Measurements from ENCODE around the gene FBXL3.
"Not testable (repeated sequence)": the region's sequence is repeated elsewhere in the genome, so short reads cannot be mapped to it uniquely, and the experiment has no call there.

The FBXL3 gene

GRCh38 chr13:76971851-76972829 lies 54.8 kb downstream of the FBXL3 start:
- TF ChIP-seq CTCF (IDR thresholded peaks at IDR 0.05; ENCODE audit: borderline replicate concordance, insufficient read depth, low read depth, low read length): no peak

GRCh38 chr13:76971215-76971614 lies 55.7 kb downstream of the FBXL3 start:
- H3K4me3 ChIP-seq (ENCODE audit: low read depth, low read length): no peak overlapping the region
- no peak for TF ChIP-seq CTCF (IDR thresholded peaks at IDR 0.05; ENCODE audit: borderline replicate concordance, insufficient read depth, low read depth, low read length)

More at GRCh38 chr13:76971851-76972829, 54.8 kb downstream of the FBXL3 start:
- H3K4me3 ChIP-seq (ENCODE audit: low read depth, low read length): no peak overlapping the region

- TF ChIP-seq CTCF (IDR thresholded peaks at IDR 0.05; ENCODE audit: borderline replicate concordance, insufficient read depth, low read depth, low read length): no peak
- H3K4me3 ChIP-seq (ENCODE audit: low read depth, low read length): no peak overlapping the region
Measured at GRCh38 chr13:76969488-76970365, 57.2 kb downstream of the FBXL3 start.

- no peak overlapping the region for H3K4me3 ChIP-seq (ENCODE audit: low read depth, low read length)
- no peak for TF ChIP-seq CTCF (IDR thresholded peaks at IDR 0.05; ENCODE audit: borderline replicate concordance, insufficient read depth, low read depth, low read length)
Measured at GRCh38 chr13:76968041-76968440, 58.9 kb downstream of the FBXL3 start.

GRCh38 chr13:76967031-76967430 lies 59.9 kb downstream of the FBXL3 start:
- no peak overlapping the region for H3K4me3 ChIP-seq (ENCODE audit: low read depth, low read length)
- TF ChIP-seq CTCF (IDR thresholded peaks at IDR 0.05; ENCODE audit: borderline replicate concordance, insufficient read depth, low read depth, low read length): no peak

GRCh38 chr13:76965759-76966421 lies 61.1 kb downstream of the FBXL3 start:
- no peak overlapping the region for H3K4me3 ChIP-seq (ENCODE audit: low read depth, low read length)
- TF ChIP-seq CTCF (IDR thresholded peaks at IDR 0.05; ENCODE audit: borderline replicate concordance, insufficient read depth, low read depth, low read length): no peak

- not testable (repeated sequence) for H3K4me3 ChIP-seq (ENCODE audit: low read depth, low read length)
Measured at GRCh38 chr13:76959734-76960133, 67.2 kb downstream of the FBXL3 start.
